Measurements from ENCODE around the gene CACFD1. TPM values are rescaled to one million over a fixed set of nuclear protein-coding genes. Genes with fewer than 3 reads are reported as not detected.
A peak's percentile ranks its signal among the peaks of the same experiment; 100 is the strongest.

Gene CACFD1
- total RNA-seq, 1 donor from 2014 or later: 34.3 TPM

DNA sequence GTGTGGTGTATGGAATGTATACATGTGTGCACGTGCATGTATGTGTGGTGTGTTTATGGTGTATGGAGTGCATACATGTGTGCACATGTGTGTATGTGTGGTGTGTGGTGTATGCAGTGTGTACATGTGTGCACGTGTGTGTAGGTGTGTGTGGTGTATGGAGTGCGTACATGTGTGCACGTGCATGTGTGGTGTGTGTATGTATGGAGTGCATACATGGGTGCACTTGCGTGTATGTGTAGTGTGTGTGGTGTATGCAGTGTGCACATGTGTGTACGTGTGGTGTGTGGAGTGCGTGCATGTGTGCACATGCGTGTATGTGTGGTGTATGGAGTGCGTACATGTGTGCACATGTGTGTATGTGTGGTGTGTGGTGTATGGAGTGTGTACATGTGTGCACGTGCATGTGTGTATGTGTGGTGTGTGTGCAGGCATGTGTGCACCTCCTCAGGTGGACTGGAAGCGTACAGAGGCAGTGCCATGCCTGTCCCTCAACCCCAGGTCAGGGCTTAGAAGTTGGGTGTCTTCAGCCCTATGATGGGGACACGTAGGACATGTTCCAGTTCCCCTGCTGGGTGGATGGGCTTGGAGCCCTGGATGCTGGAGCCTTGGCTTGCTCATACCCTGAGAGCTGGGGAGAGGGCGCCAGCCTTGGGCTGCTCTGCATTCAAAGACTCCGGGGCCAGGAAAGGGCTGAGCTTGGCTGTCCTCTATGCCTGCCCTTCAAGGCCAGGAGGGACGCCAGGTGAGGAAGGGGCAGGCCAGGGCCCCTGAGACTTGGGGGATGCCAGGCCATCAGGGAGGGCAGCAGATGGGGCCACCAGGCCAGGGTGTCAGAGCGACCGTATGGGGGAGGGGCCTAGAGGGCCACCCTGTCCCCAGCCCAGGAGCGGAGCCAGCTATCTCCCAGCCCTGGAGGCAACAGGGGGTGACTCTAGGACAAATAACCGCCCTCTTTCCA is 52.8 kb downstream of the CACFD1 start:
- ATAC-seq: no peak
- TF ChIP-seq, protein P1, sequence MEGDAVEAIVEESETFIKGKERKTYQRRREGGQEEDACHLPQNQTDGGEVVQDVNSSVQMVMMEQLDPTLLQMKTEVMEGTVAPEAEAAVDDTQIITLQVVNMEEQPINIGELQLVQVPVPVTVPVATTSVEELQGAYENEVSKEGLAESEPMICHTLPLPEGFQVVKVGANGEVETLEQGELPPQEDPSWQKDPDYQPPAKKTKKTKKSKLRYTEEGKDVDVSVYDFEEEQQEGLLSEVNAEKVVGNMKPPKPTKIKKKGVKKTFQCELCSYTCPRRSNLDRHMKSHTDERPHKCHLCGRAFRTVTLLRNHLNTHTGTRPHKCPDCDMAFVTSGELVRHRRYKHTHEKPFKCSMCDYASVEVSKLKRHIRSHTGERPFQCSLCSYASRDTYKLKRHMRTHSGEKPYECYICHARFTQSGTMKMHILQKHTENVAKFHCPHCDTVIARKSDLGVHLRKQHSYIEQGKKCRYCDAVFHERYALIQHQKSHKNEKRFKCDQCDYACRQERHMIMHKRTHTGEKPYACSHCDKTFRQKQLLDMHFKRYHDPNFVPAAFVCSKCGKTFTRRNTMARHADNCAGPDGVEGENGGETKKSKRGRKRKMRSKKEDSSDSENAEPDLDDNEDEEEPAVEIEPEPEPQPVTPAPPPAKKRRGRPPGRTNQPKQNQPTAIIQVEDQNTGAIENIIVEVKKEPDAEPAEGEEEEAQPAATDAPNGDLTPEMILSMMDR (IDR thresholded peaks at IDR 0.05): no peak
- intact Hi-C loops (cut with DNase I): no loop called here
- Histone ChIP-seq H3K4me1 (peaks cover 19% of the 10 kb centered on the region), H3K27me3 (ENCODE audit: low read depth) (peaks cover 8% of the 10 kb centered on the region), H3K4me3 (no peak overlapping the region), H3K27ac (no peak overlapping the region), H3K9me3 (no peaks in the 10 kb centered on the region), H3K36me3 (no peaks in the 10 kb centered on the region)
- no peak for DNase-seq

DNA sequence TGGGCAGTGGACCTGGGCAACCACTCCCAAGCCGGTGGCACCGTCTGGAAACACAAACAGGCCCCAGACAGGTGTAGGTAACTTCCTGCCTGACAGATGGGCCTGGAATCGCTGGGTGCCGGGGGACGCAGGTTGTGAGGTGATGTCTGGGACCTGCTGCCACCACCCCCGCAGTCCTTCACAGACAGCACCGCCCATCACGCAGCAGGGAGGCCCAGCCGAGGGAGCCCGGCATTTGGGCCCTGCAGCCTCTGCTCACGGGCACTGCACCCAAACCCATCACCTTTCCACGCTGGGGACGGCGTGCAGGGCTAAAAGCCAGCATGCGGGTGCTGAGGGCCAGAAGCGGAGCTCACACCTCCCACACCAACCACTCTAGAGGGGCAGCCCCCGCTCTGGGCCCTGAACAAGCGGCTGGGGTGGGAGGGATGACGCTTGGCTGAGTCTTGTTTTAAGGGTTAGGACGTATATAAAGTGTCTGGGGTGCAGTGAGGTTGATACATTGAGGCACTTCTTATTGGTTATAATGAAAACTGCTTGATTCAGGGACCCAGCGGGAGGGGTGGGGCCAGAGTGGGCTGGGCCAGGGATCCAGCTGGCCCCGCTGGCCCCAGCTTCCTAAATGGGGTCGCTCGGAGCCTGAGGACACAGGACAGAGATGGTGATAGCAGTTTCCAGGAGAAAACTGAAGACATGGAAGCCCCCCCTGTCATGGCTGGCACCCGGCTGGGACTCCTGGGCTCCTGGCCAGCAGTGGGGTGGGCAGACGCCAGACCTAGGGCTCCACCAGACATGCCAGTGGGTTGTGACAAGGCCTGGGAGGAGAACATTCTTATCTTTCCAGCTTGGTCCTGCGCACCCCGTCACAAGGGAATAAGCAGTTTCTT is 53.7 kb downstream of the CACFD1 start:
- Histone ChIP-seq H3K4me3 (no peak overlapping the region), H3K4me1 (peaks cover 19% of the 10 kb centered on the region), H3K27me3 (ENCODE audit: low read depth) (peaks cover 8% of the 10 kb centered on the region), H3K36me3 (no peaks in the 10 kb centered on the region), H3K27ac (peak overlapping the region; percentile 41), H3K9me3 (no peaks in the 10 kb centered on the region)
- ATAC-seq (no peak), DNase-seq (no peak)
- TF ChIP-seq, protein P1 (IDR thresholded peaks at IDR 0.05): no peak
- intact Hi-C loops (cut with DNase I): no loop called here

DNA sequence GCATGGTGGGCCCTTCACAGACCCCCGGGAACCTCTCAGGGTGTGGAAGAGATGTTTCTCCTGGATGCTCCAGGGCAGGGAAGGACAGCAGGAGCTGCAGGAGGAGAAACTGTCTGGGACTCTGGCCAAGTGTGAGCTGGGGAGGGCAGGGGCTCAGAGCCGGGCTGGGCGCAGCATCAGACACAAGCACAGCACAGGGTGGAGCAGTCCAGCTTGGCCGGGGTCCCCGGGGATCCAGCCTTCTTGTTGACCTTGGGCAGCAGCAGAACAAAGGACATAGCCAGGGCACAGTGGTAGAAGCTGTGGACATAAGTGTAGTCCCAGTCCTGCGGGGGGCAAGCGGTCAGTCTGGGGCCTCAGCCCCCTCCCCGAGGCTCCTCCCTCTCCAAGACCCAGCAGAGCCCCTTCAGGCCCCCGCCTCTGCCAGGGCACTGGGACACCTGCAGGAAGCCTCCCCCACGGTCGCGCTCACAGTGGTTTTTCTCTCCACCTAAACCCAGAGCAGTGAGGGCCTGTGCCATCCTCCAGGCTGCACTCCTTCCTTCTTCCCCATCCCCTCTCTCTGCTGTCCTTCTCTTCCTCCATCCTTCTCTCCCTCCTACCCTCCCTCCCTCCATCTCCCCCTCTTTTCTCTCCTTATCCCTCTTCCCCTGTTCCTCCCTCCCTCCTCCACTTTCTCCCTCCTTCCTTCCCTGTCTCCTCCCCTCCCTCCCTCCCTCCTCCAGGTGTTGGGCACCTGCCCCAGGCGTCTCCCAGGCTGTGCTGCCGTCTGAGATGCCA is 54.9 kb downstream of the CACFD1 start:
- no peak for DNase-seq

DNA sequence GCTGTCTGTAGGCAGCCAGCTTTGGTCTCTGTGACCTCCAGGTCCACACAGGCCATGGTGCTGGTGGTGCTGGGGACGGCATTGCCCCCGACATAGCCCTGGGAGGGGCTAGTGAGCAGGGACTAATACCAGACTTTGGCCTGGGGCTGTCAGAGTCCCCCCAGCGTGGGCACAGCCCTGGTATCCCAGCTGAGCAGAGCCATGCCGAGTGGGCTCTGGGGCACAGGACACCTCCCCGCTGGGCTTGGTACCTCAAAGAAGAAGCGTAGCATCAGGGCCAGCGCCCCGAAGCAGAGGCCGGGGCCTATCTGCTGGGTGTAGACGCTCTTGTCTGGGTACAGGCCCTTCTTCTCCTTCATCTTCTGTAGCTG is 55.4 kb downstream of the CACFD1 start:
- Histone ChIP-seq H3K4me3 (no peak overlapping the region), H3K9me3 (no peaks in the 10 kb centered on the region), H3K36me3 (no peaks in the 10 kb centered on the region), H3K27me3 (ENCODE audit: low read depth) (peaks cover 8% of the 10 kb centered on the region), H3K27ac (no peak overlapping the region), H3K4me1 (peaks cover 5% of the 10 kb centered on the region)
- ATAC-seq: no peak
- no peak for DNase-seq
- intact Hi-C loops (cut with DNase I): no loop called here
- TF ChIP-seq, protein P1 (IDR thresholded peaks at IDR 0.05): no peak

More for the DNA sequence above, 54.9 kb downstream of the CACFD1 start:
- no peaks in the 10 kb centered on the region for H3K36me3 ChIP-seq
- H3K27me3 ChIP-seq (ENCODE audit: low read depth): peaks cover 8% of the 10 kb centered on the region
- H3K4me1 ChIP-seq: peaks cover 11% of the 10 kb centered on the region
- intact Hi-C loops (cut with DNase I): no loop called here
- no peak overlapping the region for H3K27ac ChIP-seq
- TF ChIP-seq, protein P1 (IDR thresholded peaks at IDR 0.05): no peak
- H3K4me3 ChIP-seq: no peak overlapping the region
- H3K9me3 ChIP-seq: no peaks in the 10 kb centered on the region
- ATAC-seq: no peak
